ENCODE data around the gene ZNF749. TPM values are rescaled to one million over a fixed set of nuclear protein-coding genes. Genes with fewer than 3 reads are reported as not detected.

Gene ZNF749
- total and polyA plus RNA-seq, 10 of the 15 experiments (the other 5 are each of a cell fraction or from before 2014, with no cell fraction given), result 3.1 to 20.2 (median 13.7) TPM

- FAIRE-seq, result no peak
- intact Hi-C loops (cut with micrococcal nuclease; ENCODE audit: unreplicated experiment) (no loop called here), in situ Hi-C loops (cut with MboI) (no loop called here)
- Histone ChIP-seq H3K4me1 (ENCODE audit: control insufficient read depth, insufficient read depth, low read length) (peaks cover 3% of the 10 kb centered on the region; the same call in 1 of the 2 replicates), H3K4me3 (no peak overlapping the region), H3K36me3 (ENCODE audit: control insufficient read depth in 2 of 2, insufficient read depth in 2 of 2, low read length in 1 of 2) (peaks cover 14 to 30% of the 10 kb centered on the region in 2 experiments), H4K20me1 (ENCODE audit: control insufficient read depth, insufficient read depth) (no peaks in the 10 kb centered on the region), H3K27ac (ENCODE audit: control insufficient read depth, insufficient read depth) (no peak overlapping the region), H3K27me3 (replicated peaks in 1 of 2; ENCODE audit: control insufficient read depth in 2 of 2, insufficient read depth in 2 of 2, low read length in 1 of 2) (no peaks in the 10 kb centered on the region), H3K9me3 (replicated peaks; ENCODE audit: control insufficient read depth, insufficient read depth, low read length) (peaks cover 17% of the 10 kb centered on the region), H3K9ac (ENCODE audit: control insufficient read depth, insufficient read depth, low read length) (no peak overlapping the region), H2AFZ (ENCODE audit: control insufficient read depth, low read depth, low read length) (no peak overlapping the region), H3K4me2 (ENCODE audit: control insufficient read depth, insufficient read depth) (no peak overlapping the region), H3K79me2 (ENCODE audit: control insufficient read depth, insufficient read depth, low read length) (peaks cover 22% of the 10 kb centered on the region)
- no peak for TF ChIP-seq MTA2 (IDR thresholded peaks at IDR 0.05; ENCODE audit: low read depth)
- no peak for TF ChIP-seq TAF1 (IDR thresholded peaks at IDR 0.05; ENCODE audit: borderline replicate concordance, low read depth, low read length)
- TF ChIP-seq ASH2L (IDR thresholded peaks at IDR 0.05; ENCODE audit: borderline replicate concordance, low read depth), result no peak
- ChIA-PET CTCF (no interaction called here), POLR2A (interaction anchor here (0.6 kb wide), 1 partner anchor 29 kb away, joined by 5 read pairs; no protein-coding TSS in a partner anchor), RAD21 (ENCODE audit: unreplicated experiment) (no interaction called here), SMC1A (ENCODE audit: uncharacterized antibody, unreplicated experiment) (interaction anchor here (2.9 kb wide), 1 partner anchor 10 kb away, joined by 9 read pairs; no protein-coding TSS in a partner anchor)
- BruUV-seq (replicated peaks), result no TSS peak
- no peak for DNase-seq (ENCODE audit: low read depth, low spot score)
- no peak for ATAC-seq
- 93% methylated on average over 5 of the region's 5 CpGs for WGBS (ENCODE audit: insufficient coverage, insufficient replicate concordance, low lambda C conversion rate, missing lambda C conversion rate)
Measured at GRCh38 chr19:57395710-57396109, 39.4 kb upstream of the ZNF749 start.

GRCh38 chr19:57398868-57399267, 36.3 kb upstream of the ZNF749 start:
- peaks cover 2% of the 10 kb centered on the region; the same call in 1 of the 2 replicates for H3K4me1 ChIP-seq (ENCODE audit: control insufficient read depth, insufficient read depth, low read length)
- H3K27ac ChIP-seq (ENCODE audit: control insufficient read depth, insufficient read depth), result no peak overlapping the region
- no peak overlapping the region for H3K4me2 ChIP-seq (ENCODE audit: control insufficient read depth, insufficient read depth)
- H3K4me3 ChIP-seq, result no peak overlapping the region
- WGBS (ENCODE audit: insufficient coverage, insufficient replicate concordance, low lambda C conversion rate, missing lambda C conversion rate), result 100% methylated on average over 5 of the region's 5 CpGs
- FAIRE-seq (no peak), DNase-seq (ENCODE audit: low read depth, low spot score) (no peak), ATAC-seq (no peak)
- CTCF ChIA-PET, result no interaction called here
- RAD21 ChIA-PET (ENCODE audit: unreplicated experiment), result no interaction called here
- in situ Hi-C loops (cut with MboI) (no loop called here), intact Hi-C loops (cut with micrococcal nuclease; ENCODE audit: unreplicated experiment) (no loop called here)
- POLR2A ChIA-PET, result no interaction called here
- H3K27me3 ChIP-seq (replicated peaks in 1 of 2; ENCODE audit: control insufficient read depth in 2 of 2, insufficient read depth in 2 of 2, low read length in 1 of 2), result no peaks in the 10 kb centered on the region
- TF ChIP-seq HDAC2 (IDR thresholded peaks at IDR 0.05), result no peak
- no peak overlapping the region for H3K9ac ChIP-seq (ENCODE audit: control insufficient read depth, insufficient read depth, low read length)
- H4K20me1 ChIP-seq (ENCODE audit: control insufficient read depth, insufficient read depth), result no peaks in the 10 kb centered on the region
- SMC1A ChIA-PET (ENCODE audit: uncharacterized antibody, unreplicated experiment), result no interaction called here
- H3K36me3 ChIP-seq (ENCODE audit: control insufficient read depth in 2 of 2, insufficient read depth in 2 of 2, low read length in 1 of 2), result peaks cover 14 to 26% of the 10 kb centered on the region in 2 experiments
- BruUV-seq (replicated peaks), result no TSS peak
- H3K79me2 ChIP-seq (ENCODE audit: control insufficient read depth, insufficient read depth, low read length), result peaks cover 5% of the 10 kb centered on the region
- no peak overlapping the region for H2AFZ ChIP-seq (ENCODE audit: control insufficient read depth, low read depth, low read length)
- H3K9me3 ChIP-seq (replicated peaks; ENCODE audit: control insufficient read depth, insufficient read depth, low read length), result peaks cover 14% of the 10 kb centered on the region

Measured in GM12878 (cell line).